Left ventricle myocardium inferior (tissue), 1 donor: ENCODE data around the gene MRPS26. TPM values are rescaled to one million over a fixed set of nuclear protein-coding genes. Genes with fewer than 3 reads are reported as not detected.
"Not testable (repeated sequence)": the region's sequence is repeated elsewhere in the genome, so short reads cannot be mapped to it uniquely, and the experiment has no call there.

Experiments
- DNase-seq: peaks from one replicate; pipeline ENCODE4 v3.0.0-alpha.2; 2020
- H3K27ac ChIP-seq: fragments of 200-600 bp; replicated peaks from 2 replicates; pipeline ENCODE4 v1.8.0; 2021
- H3K27me3 ChIP-seq: fragments of 200-600 bp; 2 replicates; pipeline ENCODE4 v1.8.0; 2021; ENCODE audit warnings: low read depth
- H3K36me3 ChIP-seq: fragments of 200-600 bp; 2 replicates; pipeline ENCODE4 v1.8.0; 2021
- H3K4me1 ChIP-seq: fragments of 200-600 bp; 2 replicates; pipeline ENCODE4 v1.8.0; 2021
- H3K4me3 ChIP-seq: fragments of 200-600 bp; 2 replicates; pipeline ENCODE4 v1.8.0; 2021; ENCODE audit warnings: mild to moderate bottlenecking, moderate library complexity
- H3K9me3 ChIP-seq: fragments of 200-600 bp; replicated peaks from 2 replicates; pipeline ENCODE4 v1.8.0; 2021
- intact Hi-C: fragments of 100-400 bp; cut with micrococcal nuclease; formaldehyde crosslinking; loops from one replicate; pipeline ENCODE4 v1.11.0; 2022
- total RNA-seq: library from RNA; stranded (reverse); fragmentation: NEBNext Ultra II Directional; extraction: Animal tissue kit (Norgen Biotek cat#: 25700); gene quantifications from one replicate; pipeline ENCODE4 v1.2.1, GENCODE V29; 2021
- TF ChIP-seq, protein P1 (sequence below): fragments of 200-600 bp; IDR thresholded peaks from 2 replicates; pipeline ENCODE4 v1.8.0; 2021; ENCODE audit warnings: antibody characterized with exemption, mild to moderate bottlenecking, borderline replicate concordance
- donor health status: DM: no; HTN: yes; CAD: no; lungs with severe emphysema.

Gene MRPS26
- total RNA-seq, 1 donor from 2014 or later: 55.6 TPM

GRCh38 chr20:3047486-3048419 is 1.9 kb downstream of the MRPS26 start:
- Histone ChIP-seq H3K27me3 (no peaks in the 10 kb centered on the region), H3K4me3 (peak overlapping the region; percentile 87), H3K27ac (no peak overlapping the region), H3K4me1 (peaks cover 36% of the 10 kb centered on the region), H3K9me3 (no peaks in the 10 kb centered on the region), H3K36me3 (peaks cover 26% of the 10 kb centered on the region)
- intact Hi-C loops: no loop called here
- no peak for DNase-seq
- TF ChIP-seq, protein P1, sequence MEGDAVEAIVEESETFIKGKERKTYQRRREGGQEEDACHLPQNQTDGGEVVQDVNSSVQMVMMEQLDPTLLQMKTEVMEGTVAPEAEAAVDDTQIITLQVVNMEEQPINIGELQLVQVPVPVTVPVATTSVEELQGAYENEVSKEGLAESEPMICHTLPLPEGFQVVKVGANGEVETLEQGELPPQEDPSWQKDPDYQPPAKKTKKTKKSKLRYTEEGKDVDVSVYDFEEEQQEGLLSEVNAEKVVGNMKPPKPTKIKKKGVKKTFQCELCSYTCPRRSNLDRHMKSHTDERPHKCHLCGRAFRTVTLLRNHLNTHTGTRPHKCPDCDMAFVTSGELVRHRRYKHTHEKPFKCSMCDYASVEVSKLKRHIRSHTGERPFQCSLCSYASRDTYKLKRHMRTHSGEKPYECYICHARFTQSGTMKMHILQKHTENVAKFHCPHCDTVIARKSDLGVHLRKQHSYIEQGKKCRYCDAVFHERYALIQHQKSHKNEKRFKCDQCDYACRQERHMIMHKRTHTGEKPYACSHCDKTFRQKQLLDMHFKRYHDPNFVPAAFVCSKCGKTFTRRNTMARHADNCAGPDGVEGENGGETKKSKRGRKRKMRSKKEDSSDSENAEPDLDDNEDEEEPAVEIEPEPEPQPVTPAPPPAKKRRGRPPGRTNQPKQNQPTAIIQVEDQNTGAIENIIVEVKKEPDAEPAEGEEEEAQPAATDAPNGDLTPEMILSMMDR: no peak

- Histone ChIP-seq H3K27ac (no peak overlapping the region), H3K9me3 (no peaks in the 10 kb centered on the region), H3K4me1 (peaks cover 14% of the 10 kb centered on the region), H3K27me3 (no peaks in the 10 kb centered on the region), H3K4me3 (no peak overlapping the region), H3K36me3 (peaks cover 26% of the 10 kb centered on the region)
- DNase-seq: no peak
- TF ChIP-seq, protein P1: no peak
- intact Hi-C loops: loop anchor here (10.0 kb wide), 1 partner anchor 63 kb away; no protein-coding TSS in a partner anchor
Measured at GRCh38 chr20:3051385-3052019, 5.7 kb downstream of the MRPS26 start.

DNA sequence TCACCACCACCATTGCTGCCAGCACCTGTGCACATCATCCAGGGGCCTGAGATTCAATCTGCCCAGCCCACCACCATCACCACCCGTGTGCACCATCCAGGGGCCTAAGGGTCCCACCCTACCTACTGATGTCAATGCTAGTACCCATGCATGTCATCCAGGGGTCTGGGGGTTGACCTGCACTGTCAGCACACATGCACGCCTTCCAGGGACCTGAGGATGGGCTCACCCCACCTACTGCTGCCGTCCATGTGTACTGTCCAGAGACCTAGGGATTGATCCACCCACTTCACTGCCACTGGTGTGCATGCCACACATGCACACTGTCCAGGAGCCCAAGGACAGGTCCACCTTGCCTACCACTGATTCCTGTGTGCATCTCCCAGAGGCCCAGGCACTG is 13.6 kb downstream of the MRPS26 start:
- Histone ChIP-seq H3K4me3 (no peak overlapping the region), H3K27me3 (no peaks in the 10 kb centered on the region), H3K9me3 (no peaks in the 10 kb centered on the region), H3K27ac (no peak overlapping the region), H3K4me1 (no peaks in the 10 kb centered on the region), H3K36me3 (no peaks in the 10 kb centered on the region)
- TF ChIP-seq, protein P1: no peak
- no peak for DNase-seq
- intact Hi-C loops: loop anchor here (10.0 kb wide), 1 partner anchor 55 kb away; no protein-coding TSS in a partner anchor

- intact Hi-C loops, H3K9me3 ChIP-seq, H3K27me3 ChIP-seq, H3K4me1 ChIP-seq, H3K36me3 ChIP-seq, H3K4me3 ChIP-seq, DNase-seq, H3K27ac ChIP-seq: not testable (repeated sequence)
Measured at GRCh38 chr20:3064119-3064518, 18.3 kb downstream of the MRPS26 start.

DNA sequence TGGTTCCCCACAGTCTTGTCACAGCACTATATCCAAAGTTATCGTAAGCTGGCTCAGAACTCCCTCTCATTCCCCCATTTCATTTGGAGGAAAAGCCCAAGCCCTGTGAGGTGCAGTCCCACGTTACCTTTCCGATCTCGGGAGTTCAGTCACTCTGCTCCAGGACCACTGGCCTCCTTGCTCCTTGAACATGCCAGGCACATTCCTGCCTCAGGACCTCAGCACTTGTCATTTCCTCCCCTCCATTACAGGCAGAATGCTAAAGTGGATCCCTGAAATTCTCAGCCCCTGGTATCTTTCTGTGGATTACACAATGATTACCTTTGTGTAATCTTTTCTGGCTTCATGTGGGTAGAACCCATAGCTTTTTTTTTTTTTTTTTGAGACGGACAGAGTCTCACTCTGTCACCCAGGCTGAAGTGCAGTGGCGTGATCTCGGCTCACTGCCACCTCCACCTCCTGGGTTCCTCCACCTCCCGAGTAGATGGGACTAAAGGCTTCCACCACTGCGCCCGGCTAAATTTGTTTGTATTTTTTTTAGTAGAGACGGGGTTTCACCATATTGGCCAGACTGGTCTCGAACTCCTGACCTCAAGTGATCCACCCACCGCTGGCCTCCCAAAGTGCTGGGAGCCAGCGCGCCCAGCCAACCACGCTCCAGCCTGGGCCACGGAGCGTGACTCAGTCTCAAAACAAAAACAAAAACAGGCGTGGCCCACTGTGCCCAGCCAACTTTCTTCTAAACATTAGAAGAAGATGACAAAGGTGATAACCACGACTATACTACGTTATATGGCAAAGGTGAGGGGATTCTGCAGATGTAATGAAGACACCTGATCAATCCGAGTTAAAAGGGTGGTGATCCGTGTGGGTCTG is 21.5 kb downstream of the MRPS26 start:
- H3K27ac ChIP-seq: no peak overlapping the region
- H3K27me3 ChIP-seq: peaks cover 23% of the 10 kb centered on the region
- H3K4me1 ChIP-seq: peaks cover 13% of the 10 kb centered on the region
- intact Hi-C loops: no loop called here
- TF ChIP-seq, protein P1: no peak
- DNase-seq: no peak
- H3K36me3 ChIP-seq: no peaks in the 10 kb centered on the region
- no peaks in the 10 kb centered on the region for H3K9me3 ChIP-seq
- no peak overlapping the region for H3K4me3 ChIP-seq
